GM18870 (cell line): ENCODE results near the gene SLC1A6.
"Not testable (repeated sequence)": the region's sequence is repeated elsewhere in the genome, so short reads cannot be mapped to it uniquely, and the experiment has no call there.

Experiments used
- ATAC-seq: cut with Tn5 transposase; IDR thresholded peaks from one replicate; pipeline ENCODE4 v1.9.1; 2021; ENCODE audit warnings: moderate library complexity; ENCODE audit not compliant: unreplicated experiment

SLC1A6 gene

GRCh38 chr19:14979476-14980255 is at the start of gene SLC1A6:
Gene SLC1A6 (minus strand): TSS chr19:14979864. CDS start chr19:14972910, 6,954 bp downstream.
- ATAC-seq: no peak

- no peak for ATAC-seq
These were observed 48.8 kb upstream of the SLC1A6 start for GRCh38 chr19:15028490-15028889.

- no peak for ATAC-seq
These were observed 45.6 kb upstream of the SLC1A6 start for GRCh38 chr19:15025217-15025616.

GRCh38 chr19:15022752-15023151 is 43.1 kb upstream of the SLC1A6 start:
- ATAC-seq: no peak

GRCh38 chr19:15021286-15022007 is 41.8 kb upstream of the SLC1A6 start:
- ATAC-seq: no peak

DNA sequence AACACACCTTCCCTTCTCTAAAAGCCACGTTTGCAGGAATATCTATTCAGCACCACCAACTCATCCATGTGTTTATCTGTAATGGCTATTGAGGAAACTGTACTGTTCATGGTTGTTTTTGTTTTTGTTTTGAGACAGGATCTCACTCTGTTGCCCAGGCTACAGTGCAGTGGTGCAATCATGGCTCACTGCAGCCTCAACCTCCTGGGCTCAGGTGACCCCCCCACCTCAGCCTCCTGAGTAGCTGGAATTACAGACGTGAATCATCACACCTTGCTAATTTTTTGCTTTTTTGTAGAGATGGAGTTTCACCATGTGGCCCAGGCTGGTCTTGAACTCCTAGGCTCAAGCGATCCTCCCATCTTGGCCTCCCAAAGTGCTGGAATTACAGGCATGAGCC is 39.2 kb upstream of the SLC1A6 start:
- not testable (repeated sequence) for ATAC-seq

GRCh38 chr19:15015946-15016542 is 36.4 kb upstream of the SLC1A6 start:
- no peak for ATAC-seq

GRCh38 chr19:15014579-15014978 is 34.9 kb upstream of the SLC1A6 start:
- no peak for ATAC-seq

DNA sequence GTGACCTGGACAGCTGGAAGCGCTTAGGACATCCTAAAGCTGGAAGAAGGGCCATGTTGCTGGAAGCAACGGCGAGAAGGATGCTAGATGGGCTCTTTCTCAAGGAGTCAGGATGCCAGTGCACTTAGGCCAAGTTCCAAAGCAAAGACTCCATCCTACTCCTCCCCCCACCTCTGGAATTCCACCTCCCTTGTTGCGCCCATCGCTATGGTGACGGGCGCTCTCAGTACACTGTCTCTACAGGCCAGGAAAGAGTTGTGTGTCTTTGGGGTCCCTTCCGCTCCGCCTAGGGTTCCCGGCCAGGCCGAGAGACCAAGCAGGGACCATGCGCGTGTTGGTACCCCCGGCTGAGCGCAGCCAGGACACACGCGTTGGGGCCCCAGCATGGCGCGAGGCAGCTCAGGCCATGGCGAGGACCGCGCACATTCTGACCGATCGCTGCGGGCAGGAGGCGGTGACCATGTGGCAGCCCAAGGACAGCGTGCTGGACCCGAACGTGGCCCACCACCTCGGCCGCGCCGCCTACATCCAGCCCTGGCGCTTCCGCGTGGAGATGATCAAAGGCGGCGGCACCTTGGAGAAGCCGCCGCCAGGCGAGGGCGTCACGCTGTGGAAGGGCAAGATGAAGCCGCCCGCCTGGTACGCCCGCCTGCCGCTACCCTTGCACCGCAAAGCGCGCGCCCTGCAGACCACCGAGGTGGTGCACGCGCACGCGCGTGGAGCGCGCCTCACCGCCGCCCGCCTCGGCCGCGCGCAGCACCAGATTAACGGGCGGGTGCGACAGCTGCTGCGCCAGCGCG is 31.0 kb upstream of the SLC1A6 start:
- ATAC-seq: no peak

DNA sequence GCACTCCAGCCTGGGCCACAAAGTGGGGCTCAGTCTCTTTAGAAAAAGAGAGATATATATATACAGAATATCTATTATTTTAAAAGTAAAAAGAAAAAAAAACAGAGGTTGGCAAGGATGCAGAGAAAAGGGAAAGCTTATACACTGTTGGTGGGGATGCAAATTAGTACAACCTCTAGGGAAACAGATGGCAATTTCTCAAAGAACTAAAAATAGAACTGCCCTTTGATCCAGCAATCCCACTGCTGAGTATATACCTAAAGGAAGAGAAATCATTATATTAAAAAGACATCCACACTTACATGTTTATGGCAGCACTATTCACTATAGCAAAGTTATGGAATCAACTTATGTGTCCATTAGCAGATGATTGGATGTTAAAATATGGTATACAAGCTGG is 28.6 kb upstream of the SLC1A6 start:
- no peak for ATAC-seq

GRCh38 chr19:14997981-14998380 is 18.3 kb upstream of the SLC1A6 start:
- ATAC-seq: no peak

DNA sequence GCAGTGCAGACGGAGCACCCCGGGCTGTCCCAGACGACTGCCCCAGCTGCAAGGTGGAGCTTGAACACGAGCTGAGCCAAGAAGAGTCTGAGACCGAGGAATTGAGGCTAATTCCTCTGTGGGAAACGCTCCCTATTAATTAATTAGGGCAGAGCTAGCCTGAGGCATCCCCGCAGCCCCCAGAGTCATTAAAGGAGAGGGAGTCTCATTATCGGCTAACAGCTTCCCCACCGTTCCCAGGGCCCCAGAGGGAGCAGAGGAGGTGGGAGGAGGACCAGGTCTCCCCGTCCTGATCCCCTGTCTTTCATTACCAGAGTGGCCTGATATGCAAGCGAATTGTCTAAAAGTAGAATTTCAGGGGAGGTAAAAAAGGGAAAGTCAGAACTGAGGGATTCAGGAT is 13.1 kb upstream of the SLC1A6 start:
- no peak for ATAC-seq

DNA sequence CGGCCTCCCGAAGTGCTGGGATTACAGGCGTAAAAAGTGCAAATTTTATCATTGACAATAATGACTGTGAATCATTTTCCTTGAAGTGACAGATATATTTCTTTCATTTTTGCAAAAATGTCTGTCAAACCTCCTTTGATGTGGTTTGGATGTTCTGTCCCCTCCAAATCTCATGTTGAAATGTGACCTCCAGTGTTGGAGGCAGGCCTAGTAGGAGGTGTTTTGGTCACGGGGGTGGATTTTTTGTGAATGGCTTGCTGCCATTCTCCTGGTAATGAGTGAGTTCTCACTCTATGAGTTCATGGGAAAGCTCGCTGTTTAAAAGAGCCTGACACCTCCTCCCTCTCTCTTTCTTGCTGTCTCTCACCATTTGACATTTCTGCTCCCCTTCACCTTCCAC is 5.5 kb upstream of the SLC1A6 start:
- no peak for ATAC-seq

GRCh38 chr19:14978161-14978776 is 1.4 kb downstream of the SLC1A6 start:
- no peak for ATAC-seq

DNA sequence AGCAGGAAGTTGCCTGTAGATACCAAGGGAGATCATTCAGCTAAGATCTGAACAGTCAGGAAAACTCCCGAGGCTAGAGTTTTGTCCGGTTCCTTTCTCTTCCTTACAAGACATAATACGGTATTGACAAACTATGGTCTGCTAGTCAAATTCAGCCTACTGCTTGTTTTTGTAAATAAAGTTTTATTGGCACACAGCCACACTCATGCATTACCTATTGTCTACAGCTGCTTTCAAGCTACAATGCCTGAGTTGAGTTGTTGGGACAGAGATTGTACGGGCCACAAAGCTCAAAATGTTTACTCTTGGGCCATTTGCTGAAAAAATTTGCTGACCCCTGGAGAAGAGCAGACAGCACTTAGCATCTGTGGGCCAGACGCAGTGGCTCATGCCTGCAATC is 2.5 kb downstream of the SLC1A6 start:
- no peak for ATAC-seq

- no peak for ATAC-seq
These were observed 5.2 kb downstream of the SLC1A6 start for GRCh38 chr19:14974488-14974887.

DNA sequence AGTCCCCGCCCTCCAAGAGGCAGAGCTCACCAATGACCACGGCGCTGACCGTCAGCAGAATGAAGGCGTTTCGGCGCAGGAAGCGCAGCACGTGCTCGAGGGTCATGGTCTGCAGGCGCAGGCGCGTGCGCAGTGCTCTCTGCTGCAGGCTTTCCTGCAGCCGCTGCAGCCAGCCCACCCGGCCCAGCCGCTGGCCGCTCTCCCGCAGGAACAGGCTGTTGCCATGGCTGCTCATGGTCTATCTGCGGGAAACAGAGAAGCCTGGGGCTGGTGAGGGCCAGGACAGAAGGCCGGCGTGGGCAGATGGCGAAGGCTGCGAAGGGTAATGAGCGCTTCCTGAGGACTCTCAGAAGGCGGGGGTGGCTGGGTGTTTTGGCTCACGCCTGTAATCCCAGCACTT is 7.0 kb downstream of the SLC1A6 start:
- no peak for ATAC-seq

DNA sequence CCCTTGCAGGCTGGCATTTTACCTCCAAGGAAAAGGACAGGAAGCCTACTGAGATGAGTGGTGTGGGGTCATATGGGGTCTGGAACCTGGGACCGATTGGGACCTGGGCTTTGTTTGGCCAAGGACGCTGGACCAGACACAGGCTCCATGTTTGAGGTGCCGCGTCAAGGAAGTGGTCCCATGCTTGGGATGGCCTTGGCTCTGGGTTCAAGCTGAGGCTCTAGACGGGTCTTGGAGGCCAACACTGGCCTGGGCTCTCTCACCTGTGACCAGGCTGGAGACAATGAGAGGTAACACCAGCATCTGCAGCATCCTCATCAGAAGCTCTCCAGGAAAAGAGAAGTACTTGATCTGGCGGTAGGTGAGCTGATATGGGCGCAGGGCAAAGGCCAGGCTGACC is 8.2 kb downstream of the SLC1A6 start:
- no peak for ATAC-seq

DNA sequence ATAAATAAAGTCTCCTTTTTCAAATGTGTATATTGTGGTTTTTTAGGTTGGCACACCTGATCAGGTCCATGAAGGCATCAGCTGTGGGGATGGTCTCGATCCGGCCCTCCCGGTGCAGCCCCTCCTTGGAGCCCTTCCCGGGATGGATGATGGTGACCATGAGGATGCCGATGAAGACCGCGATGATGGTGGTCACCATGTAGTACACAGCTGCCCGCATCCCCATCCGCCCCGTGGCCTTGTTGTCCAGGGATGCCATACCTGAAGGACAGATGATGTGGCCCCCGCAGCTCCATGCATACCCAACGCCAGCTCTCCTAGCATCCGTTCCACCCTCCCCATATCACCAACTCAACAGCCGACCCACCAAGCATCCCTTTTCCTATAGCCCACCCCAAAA is 11.4 kb downstream of the SLC1A6 start:
- no peak for ATAC-seq

DNA sequence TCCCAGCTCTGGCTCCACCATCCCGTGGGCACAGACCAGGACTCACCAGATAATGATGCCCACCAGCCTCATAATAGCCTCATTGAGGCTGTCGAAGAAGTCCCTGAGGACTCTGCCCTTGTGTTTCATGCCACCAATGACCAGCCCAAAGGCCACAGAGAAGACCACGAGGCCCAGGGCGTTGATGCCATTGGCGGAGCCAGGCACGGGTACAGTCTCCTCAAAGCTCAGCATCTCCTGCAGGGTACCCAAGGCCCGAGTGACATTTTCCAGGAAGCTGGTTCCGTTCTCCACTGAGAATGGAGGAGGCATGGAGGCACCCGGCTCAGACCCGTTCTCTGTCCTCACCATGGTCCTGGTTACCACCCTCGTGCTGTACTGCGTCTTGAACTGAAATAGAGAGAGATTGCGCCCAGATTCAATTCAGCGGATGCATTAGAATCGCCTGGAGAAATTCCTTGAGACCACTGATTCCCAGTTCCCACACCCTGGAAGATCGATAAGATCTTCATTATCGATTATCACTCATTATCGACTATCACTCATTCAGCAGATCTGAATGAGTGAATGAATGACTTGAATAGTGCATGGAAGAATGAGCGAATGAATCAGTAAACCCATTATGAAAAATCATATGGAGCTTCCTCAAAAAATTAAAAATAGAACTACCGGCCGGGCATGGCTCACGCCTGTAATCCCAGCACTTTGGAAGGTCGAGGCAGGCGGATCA is 17.5 kb downstream of the SLC1A6 start:
- no peak for ATAC-seq
